ENCODE results near the gene RAB26.

RAB26 gene

DNA sequence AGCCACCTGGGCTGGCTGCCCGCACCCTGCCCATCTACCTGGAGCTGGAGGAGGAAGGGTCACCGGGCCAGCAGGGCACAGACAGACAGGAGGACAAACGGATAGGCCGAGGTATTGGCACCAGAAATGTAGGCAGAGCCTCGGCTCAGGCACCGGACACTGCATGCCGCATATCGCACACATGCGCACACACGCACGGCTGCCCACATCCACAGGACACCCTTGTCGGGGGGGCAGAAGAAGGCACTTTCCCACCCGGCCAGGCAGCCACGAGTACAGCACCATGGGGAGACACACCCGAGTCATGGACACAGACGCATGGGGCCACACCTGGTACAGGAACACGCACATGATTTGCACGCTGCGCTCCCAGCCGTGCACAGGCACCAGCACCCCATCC, 33.5 kb downstream of the RAB26 start:
- no peak for DNase-seq

DNA sequence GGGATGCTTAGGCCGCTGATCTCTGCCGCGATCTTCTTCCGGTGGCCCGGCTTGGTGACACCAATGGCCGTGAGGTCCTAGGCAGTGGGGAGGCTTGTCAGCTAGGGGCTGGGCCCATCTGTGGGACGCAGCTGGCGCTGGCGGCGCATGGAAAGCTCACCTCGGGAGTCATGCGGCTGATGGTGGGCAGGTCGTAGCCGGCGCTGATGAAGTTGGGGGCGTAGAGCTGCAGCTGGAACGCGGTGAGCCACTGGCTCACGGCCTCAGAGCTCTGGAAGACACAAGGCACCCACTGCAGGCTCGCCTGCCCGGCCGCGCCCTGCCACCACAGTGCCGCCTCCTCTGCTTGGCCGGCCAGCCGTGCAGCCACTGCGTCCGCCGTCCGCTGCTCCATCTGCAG, 35.2 kb downstream of the RAB26 start:
- DNase-seq = no peak

DNA sequence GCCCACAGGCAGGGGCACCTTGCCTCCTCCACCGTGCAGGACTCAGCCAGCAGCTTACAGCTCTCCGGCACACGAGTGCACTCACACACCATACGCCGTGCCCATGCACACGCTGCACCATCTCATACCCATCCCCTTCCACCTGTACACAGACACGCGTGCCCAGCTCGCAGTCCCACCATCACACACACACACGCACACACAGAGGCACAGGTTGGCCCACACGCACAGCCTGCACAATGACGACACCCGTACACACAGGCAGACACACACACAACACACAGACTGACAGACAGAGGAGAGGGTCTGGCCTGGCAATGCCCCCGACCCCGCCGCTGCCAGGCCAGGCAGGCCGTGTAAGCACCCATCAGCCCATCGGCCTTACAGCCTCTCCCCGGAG, 35.9 kb downstream of the RAB26 start:
- no peak for DNase-seq

DNA sequence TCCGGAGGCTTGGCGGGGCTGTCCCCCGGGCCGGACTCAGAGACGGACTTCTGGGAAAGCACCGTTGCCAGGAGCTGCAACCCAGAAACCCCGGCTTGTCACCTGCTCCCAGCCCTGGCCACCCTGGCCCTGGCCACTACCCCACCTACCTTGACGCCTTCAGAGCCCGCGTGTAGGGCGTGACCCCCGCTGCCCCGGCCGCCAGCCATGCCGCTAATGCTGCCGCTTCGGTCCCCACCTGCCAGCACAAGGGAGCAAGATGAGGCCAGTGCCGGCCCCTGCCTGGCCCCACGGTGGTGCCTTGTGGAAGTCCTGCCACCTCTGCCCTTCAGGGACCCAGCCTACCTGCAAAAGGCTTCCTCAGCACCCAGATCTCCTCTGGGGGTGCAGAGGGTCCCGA, 36.5 kb downstream of the RAB26 start:
- DNase-seq = no peak

DNA sequence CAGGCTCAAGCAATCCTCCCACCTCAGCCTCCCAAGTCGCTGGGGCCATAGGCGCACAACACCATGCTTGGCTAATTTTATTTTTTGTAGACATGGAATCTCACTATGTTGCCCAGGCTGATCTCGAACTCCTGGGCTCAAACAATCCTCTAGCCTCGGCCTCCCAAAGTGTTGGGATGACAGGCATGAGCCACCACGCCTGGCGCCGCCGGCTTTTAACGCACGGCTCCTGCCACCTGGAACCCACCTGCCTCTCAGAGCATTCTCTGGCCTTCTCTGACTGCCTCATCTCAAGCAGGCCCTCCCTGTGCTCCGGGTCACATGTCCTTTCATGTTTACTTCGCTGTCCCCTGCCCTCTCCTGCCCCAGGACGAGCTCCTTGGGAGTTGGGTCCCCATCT, 37.6 kb downstream of the RAB26 start:
- no peak for DNase-seq

DNA sequence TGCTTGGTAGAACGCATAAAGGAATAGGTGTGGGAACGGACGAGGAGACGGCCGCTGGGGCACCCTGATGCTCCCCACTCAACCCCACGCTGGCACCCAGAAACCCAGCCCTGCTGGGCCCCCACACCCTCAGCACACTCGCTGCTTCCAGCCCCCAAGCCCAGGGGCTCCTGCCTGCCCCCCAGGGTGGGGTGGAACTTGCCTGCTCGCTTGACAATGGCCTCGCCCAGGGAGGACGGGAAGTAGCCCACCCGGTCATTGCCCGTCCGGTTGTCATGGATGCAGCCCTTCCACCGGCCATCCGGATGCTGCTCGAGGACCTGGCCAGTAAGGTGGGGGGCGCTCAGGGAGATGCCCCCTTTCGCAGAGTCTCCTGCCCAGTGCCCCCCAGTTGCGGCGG, 38.1 kb downstream of the RAB26 start:
- DNase-seq = no peak

DNA sequence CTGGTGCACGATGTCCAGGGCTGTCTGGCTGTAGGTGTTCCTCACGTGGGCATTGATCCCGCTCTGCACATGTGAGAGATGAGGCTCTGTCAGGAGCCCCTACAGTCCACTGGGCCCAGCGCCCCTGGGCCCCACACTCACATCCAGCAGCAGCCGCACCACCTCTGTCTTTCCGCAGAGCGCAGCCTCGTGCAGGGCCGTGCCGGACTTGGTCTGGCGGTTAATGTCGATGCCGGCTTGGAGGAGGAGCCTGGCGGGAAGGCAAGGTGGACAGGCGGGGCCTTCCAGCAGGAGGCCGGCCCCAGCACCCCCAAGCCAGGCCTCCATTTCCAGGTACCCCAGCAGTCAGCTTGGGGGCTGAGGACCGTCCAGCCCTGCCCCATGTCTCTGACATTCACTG, 38.8 kb downstream of the RAB26 start:
- no peak for DNase-seq

DNA sequence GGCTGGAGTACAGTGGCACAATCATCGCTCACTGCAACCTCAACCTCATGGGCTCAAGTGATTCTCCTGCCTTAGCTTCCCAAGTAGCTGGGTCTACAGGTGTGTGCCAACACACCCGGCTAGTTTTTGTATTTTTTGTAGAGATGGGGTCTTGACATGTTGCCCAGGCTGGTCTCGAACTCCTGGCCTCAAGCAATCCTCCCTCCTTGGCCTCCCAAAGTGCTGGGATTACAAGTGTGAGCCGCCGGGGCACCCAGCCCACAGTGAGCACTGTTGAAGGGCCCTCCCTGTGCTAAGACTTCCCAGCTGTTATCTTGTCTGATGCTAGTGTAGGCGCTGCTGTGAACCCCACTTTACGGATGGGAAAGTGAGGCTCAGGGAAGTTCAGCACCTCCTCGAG, 40.0 kb downstream of the RAB26 start:
- no peak for DNase-seq

DNA sequence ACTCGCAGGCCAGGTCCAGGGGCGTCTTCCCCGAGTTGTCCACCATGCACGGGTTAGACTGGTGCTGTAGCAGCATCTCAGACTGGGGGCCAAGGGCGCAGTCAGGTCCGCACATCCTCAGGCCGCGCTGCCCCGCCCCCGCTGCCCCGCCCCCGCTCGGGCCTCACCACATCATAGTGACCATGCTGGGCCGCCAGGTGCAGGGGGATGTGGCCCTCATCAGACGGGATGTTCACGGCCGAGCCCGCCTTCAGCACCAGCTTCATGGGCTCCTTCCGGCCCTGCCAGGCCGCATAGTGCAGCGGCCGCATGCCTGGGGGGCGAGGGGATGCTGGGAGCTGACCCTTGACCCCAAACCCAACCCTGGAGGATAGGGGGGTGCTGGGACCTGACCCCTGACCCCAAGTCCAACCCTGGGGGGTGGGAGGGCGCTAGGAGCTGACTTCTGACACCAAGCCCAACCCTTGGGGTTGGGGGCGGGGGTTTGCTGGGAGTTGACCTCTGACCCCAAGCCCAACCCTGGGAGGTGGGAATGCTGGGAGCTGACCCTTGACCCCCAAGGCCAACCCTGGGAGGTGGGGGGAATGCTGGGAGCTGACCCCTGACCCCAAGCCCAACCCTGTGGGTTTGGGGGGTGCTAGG, 40.9 kb downstream of the RAB26 start:
- DNase-seq = no peak

DNA sequence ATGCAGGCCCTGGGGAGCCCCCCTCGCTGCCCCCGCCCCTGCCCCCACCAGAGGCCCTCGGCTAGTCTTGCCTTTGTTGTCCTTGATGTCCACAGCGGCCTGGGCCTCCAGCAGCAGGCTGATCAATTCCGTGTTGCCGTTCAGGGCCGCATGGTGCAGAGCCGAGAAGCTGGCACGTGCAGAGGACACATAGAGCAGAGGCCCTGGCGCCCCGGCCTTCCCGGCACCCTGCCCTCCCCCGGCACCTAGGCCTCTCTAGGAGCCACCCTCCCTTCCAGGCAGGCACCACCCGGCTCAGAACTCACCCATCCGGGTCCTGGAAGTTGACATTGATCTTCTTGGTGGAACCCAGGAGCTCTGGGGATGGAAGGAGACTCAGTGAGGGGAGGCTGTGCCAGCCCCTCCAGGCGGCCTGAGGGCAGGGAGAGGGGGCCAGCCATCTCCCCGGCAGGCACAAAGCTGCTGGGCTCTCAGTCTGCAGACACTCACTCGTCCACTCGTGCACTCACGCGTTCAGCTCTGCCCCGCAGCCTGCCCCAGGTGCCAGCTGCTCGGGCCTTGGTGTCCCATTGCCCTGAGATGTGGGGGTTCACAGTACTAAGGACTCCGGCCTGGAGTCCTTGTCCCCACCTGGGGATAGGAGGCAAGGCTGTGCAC, 41.7 kb downstream of the RAB26 start:
- no peak for DNase-seq

DNA sequence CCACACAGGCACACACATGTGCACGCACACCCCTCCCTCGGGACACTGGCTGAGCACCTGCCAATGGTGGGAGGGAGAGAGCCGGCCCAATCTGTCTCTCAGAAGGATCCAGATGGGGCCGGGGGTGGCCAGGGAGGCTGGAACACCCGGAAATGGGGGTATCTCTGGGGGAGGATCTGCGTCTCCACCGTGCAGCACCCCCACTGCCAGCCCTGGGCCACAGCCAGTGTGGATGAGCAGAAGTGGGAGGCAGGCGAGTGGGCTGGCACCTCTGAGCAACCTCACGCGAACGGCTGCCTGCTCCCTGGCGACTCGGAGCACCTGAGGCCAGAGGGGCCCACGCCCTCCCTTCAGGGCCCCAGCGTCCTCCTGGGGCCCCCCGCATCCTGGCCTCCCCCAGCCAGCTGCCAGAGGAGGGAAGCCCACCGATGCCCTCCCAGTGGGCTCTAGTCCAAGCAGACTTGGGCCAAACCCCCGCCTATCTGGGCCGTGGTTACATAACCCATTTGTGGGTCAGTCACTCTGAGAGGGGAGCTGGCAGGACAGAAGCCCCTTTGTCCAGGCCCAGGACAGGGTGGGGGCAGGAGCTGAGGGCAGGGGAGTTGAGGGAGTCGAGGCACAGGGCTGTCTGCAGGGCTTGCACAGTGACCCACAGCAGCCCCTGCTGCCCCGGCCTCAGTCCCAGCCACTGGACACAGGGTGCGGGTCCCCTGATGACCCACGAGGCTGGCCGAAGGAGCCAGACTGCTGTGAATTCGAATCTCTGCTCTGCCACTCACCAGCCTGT, 42.4 kb downstream of the RAB26 start:
- no peak for DNase-seq

DNA sequence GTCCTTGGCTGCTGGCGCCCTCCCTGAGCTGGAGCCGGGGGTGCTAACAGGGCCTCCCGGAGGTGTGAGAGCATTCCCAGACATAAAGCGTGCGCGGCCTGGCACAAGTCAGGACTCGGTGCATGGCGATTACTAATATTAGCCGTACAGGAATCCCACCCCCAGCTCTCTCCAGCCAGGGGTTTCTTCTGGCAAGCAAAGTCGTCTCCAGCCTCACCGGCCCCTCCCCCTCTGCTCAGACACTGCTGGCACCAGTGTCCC, 43.0 kb downstream of the RAB26 start:
- no peak for DNase-seq

DNA sequence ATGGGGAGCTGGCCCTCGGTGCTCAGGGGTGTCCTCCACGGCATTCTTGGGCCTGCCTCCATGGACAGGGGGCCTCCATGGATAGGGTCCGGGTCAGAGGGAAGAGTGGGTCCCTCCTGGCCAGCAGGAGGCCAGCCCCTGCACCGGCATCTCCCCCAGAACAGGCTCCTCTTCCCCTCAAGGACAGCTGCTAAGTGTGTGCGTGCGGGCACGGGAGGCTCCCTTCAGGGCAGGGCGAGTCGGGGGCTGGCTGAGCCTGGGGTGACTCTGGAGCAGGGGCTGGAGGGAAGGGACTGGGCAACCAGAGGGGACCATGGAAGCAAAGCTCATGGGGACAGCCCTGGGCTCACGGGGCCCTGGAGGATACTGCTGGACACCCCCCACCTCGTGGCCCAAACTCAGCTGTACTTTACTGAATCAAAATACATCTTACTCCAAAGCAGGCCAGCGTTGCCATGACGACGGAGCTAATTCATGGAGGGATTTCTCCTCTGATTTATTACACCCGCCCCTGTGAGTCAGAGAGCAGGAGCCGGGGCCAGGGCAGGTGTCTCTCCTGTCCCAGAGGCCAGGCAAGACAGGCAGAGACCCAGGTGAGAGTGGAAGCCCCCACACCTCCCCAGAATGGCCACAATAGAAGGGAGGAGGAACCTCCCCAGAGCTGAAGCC, 45.9 kb downstream of the RAB26 start:
- DNase-seq = no peak

DNA sequence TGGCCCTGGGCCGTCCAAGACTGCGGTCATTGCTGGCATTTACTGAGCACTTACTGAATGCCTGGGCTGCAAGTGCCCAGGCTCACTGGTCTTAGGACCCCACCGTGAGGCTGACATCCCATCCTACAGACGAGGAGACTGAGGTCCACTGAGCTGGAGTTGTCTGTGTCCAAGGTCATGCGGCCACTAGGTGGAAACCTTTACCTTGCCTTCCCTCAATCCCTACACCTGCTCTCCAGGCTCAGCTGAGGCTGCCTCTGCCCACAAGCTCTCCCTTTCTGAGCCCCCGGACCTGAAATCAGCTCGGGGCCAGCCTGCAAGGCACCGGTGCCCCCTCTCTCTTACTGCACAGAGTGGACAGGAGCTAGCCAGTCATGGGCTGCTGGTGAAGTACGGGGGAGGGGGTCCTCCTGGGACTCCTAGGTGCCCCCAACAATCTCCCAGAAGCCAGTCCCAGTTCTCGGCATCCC, 46.5 kb downstream of the RAB26 start:
- peak; percentile 43 for DNase-seq

DNA sequence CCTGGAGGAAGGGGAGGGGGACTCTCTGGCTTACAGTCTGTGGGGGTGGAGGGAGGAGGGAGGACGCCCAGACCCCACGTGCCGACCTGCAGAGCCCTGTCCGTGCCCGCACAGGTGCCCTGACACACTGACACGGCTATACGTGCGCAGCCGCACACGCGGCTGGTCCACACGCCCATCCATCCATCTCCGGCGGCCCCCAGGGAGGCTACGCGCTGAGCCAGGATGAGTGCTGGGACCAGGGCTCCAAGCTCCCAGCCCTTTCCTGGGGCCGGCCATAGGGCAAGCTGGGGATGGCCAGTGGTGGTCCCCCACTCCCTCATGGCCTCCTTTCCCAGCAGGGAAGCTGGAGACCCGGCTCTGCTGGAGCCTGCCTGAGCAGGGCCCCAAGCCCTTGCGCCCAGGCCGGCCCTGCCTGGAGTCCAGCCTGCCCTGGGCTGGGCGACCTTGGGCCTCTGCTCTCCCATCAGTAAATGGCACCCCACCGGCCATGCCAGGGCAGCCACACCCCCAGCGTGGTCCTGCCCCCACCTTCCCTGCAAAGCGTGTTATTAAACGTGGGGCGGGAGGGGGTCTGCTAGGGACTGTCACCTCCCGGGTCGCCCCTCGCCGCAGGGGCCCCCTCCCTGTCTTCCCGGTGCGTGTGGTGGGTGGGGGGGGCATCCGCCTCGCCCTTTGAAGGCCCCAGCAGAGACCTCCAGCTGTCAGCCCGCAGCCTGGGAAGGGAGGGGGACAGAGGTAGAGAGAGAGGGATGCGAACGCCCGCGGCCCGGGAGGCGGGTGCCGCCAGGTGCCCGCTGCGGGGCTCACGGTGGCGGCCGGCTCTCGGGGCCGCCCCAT, 47.1 kb downstream of the RAB26 start:
- no peak for DNase-seq

DNA sequence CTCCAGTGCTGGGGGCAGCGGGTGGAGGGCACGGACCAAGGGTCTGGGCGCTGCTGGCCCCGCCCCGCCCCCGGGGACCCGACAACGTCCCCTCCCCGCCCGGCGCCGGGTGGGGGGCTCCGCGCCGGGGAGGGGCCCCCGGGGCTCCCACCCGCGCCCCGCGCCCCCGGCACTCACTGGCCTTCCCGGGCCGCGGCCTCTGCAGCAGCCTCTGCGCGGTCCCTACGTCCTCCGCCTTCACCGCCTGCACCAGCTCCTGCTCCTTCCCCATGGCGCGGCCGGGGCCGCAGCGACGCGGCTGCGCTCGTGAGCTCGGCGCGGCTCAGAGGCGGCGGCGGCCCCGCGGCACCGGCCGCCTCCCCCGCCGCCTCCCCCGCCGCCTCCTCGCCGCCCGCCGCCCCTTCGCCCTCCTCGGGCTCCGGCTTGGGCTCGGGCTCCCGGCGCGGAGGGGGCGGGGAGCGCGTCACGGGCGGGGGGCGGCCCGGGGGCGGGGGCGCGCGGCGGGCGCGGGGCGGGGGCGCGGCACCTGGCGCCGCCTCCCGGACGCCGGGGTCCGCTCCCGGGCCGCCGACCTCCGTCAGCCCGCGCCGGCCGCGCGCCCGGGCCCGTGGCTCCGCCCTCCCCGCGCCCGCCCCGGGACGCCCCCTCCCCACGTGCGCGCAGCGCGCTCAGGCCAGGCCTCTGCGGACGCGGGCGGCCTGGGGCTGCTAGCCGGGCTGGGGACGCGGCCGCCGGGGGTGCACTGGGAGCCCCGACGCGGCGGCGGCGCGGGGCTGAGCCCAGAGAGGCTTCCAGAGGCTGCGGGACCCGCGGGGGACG, 47.9 kb downstream of the RAB26 start, which contains the start of gene CASKIN1:
TSS of gene CASKIN1 (minus strand) at position 444 of the 819 bp plus-strand sequence. CDS start at position 271, 173 bp downstream.
- no peak for DNase-seq

DNA sequence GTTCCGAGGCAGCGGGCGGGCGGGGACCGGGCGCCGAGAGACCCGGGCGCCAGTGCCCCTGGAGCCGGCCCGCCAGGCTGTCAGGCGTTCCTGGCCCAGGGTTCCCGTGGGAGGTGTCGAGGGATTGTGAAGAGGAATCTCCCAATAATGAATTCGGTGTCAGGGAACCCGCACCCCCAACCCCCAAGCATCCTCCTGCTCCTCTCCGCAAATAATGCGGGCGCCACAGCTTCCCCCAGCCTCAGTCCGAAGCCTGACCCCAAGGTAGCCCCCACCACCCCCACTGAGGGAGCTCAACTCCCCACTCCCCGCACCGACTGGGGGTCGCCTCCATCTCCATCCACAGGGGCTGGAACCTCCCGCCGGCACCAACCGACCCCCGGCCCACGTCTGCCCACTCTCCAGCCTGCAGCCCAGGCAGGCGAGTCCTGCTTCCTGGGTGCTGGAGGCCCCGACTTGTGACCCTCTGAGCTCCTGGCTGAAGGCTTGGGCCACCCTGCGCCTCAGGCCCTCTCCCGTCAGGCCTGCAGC, 48.6 kb downstream of the RAB26 start:
- DNase-seq = no peak

DNA sequence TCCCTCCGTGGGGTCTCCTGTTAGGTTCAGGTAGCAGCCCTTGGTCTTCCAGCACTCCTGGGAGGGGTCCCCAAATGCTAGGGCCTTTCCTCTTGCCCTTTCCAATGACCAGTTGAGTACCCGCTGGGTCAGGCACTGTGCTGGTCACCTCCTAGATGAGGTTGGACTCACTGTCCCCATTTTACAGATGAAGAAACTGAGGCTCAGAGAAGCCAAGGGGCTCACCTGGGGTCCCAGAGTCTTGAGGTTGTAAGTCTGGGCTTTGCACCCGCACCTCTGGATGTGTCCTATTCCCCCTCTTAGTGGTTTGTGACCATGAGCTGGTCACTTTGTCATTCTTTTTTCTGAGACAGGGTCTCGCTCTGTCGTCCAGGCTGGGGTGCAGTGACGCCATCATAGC, 49.3 kb downstream of the RAB26 start:
- no peak for DNase-seq

DNA sequence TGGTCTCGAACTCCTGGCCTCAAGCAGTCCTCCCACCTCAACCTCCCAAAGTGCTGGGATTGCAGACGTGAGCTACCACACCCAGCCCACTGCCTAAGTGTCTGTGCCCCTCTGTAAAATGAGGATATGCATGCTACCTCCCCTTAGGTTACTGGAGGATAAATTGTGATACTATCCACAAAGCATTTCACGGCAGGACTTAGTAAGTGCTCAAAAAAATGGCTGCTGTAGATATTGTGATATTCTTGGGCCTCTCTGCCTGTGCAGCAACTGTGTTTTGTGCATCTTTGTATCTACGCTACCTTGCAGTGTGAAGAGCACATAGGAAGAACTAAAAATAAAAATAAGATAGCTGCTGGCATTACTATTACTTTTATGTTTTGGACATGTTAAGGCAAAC, 49.9 kb downstream of the RAB26 start:
- no peak for DNase-seq

DNA sequence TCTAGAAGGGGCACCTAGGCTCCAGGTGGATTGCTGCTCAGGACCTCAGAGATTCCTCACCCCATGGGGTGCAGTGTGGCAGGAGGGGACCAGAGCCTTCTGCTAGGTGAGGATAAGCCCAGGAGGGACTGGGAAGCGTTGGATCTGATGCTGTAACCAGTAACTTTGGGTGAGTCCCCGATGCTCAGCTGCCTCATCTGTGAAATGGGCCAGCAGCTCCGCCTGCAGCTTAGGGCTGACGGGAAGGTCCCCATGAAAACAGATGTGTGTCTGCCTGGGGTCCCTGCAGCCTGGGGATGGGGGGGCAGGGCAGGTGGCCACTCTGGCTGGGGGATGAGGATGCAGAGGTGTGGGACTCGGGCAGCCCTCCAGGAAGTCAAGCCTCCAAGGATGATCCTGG, 50.7 kb downstream of the RAB26 start:
- DNase-seq = no peak

DNA sequence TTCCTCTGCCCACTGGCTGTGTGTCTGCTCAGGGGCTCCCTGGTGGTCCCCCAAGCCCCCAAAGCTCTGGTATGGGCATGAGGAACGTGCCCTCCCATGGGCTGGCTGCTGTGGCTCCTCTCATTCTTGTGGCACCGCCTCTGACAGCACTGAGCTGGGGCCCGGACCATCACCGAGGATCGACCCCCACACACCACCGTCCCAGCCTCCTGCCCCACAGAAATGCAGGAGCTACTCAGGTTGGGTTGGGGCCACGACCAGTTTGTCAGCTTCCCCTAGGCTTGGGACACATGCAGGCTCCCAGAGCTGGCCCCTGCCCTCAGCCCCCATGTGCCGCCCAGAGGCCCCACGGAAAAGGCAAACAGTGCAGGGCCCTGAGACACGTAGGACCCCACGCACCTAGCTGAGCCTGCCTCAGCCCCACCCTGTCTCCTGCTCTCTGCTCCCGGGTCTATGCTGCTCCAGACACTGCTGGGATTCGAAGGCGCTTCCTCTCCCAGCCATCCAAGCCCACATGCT, 51.3 kb downstream of the RAB26 start:
- no peak for DNase-seq
